Thyroid gland (tissue), 4 donors: ENCODE measurements around the gene AGBL3. TPM values are rescaled to one million over a fixed set of nuclear protein-coding genes. Genes with fewer than 3 reads are reported as not detected.

ENCODE experiments used
- DNase-seq, 2 donors: peaks; one replicate each; pipeline ENCODE4 v3.0.0-alpha.2; 2019
- H3K27ac ChIP-seq, 3 donors: fragments of 200-600 bp; sonication (generic); 1 replicate in 2 of 3; 2 replicates in 1 of 3; pipeline ENCODE4 v1.5.1; 2016 to 2019; ENCODE audit warnings: mild to moderate bottlenecking in 1 of 3, moderate library complexity in 1 of 3
- H3K27me3 ChIP-seq: fragments of 200-600 bp; sonication (generic); one replicate; pipeline ENCODE4 v1.5.1; 2019
- H3K36me3 ChIP-seq, 2 donors: fragments of 200-600 bp; sonication (generic); one replicate each; pipeline ENCODE4 v1.5.1; 2016 to 2019
- H3K4me1 ChIP-seq, 2 donors: fragments of 200-600 bp; sonication (generic); one replicate each; pipeline ENCODE4 v1.5.1; 2017 to 2019
- H3K4me3 ChIP-seq, 3 donors: fragments of 200-600 bp; sonication (generic); replicated peaks in 1 of 3; 1 replicate in 2 of 3; 2 replicates in 1 of 3; pipeline ENCODE4 v1.5.1; 2016; ENCODE audit warnings: mild to moderate bottlenecking in 1 of 3
- H3K9me3 ChIP-seq: fragments of 200-600 bp; sonication (generic); one replicate; pipeline ENCODE4 v1.5.1; 2017
- CTCF ChIP-seq, 6 experiments: fragments of 200-600 bp in 3 of 6; fragments of 450-650 bp in 3 of 6; sonication (generic) in 3 of 6; IDR thresholded peaks; one replicate each; pipeline ENCODE4 v1.5.1; 2016 to 2019; ENCODE audit warnings: antibody characterized with exemption in 6 of 6, mild to moderate bottlenecking in 2 of 6, inconsistent platforms in 1 of 6, moderate library complexity in 1 of 6
- POLR2A ChIP-seq, 2 donors: fragments of 450-650 bp; IDR thresholded peaks; one replicate each; pipeline ENCODE4 v1.6.1; 2017; ENCODE audit warnings: antibody characterized with exemption in 2 of 2, mild to moderate bottlenecking in 2 of 2, moderate library complexity in 1 of 2
- WGBS, 2 donors: methylation state at CpG; one replicate each; pipeline ENCODE4 v1.1.5; 2017; 5-methylcytosine and 5-hydroxymethylcytosine counted together
- intact Hi-C: fragments of 100-400 bp; cut with DNase I; formaldehyde crosslinking; loops from one replicate; pipeline ENCODE4 v1.15.1; 2023
- total RNA-seq, 4 donors: library from RNA; depleted of rRNA; stranded (reverse); fragments of >200 nt; gene quantifications; one replicate each; pipeline ENCODE4 v1.2.3, GENCODE V29; 2016

AGBL3 gene
- total RNA-seq, 4 donors from 2014 or later: 3.6 to 5.0 (median 4.1) TPM

GRCh38 chr7:135158874-135159273 lies 172.6 kb downstream of the AGBL3 start:
- Histone ChIP-seq H3K4me1 (peaks cover 0 to 41% of the 10 kb centered on the region in 2 donors), H3K27ac (peak overlapping the region in 2 of 3 donors; percentile 33 to 57), H3K9me3 (no peaks in the 10 kb centered on the region), H3K27me3 (no peaks in the 10 kb centered on the region), H3K4me3 (no peak overlapping the region), H3K36me3 (no peaks in the 10 kb centered on the region)
- TF ChIP-seq CTCF (IDR thresholded peaks at IDR 0.05) (no peak), POLR2A (IDR thresholded peaks at IDR 0.05) (no peak)
- intact Hi-C loops: no loop called here
- DNase-seq: no peak
- WGBS, 2 donors: 66 to 86% methylated on average over 6 of the region's 6 CpGs

- Histone ChIP-seq H3K4me1 (peaks cover 0 to 41% of the 10 kb centered on the region in 2 donors), H3K27ac (peak overlapping the region in 2 of 3 donors; percentile 57 to 58), H3K27me3 (no peaks in the 10 kb centered on the region), H3K4me3 (no peak overlapping the region), H3K36me3 (no peaks in the 10 kb centered on the region), H3K9me3 (no peaks in the 10 kb centered on the region)
- intact Hi-C loops: loop anchor here (10.0 kb wide), 1 partner anchor 505 kb away; no protein-coding TSS in a partner anchor
- DNase-seq: no peak
- TF ChIP-seq POLR2A (IDR thresholded peaks at IDR 0.05) (no peak), CTCF (IDR thresholded peaks at IDR 0.05) (no peak)
- 90 to 91% methylated on average over 2 of the region's 2 CpGs for WGBS, 2 donors
Measured at GRCh38 chr7:135159359-135160085, 173.2 kb downstream of the AGBL3 start.

GRCh38 chr7:135160098-135160857 lies 174.0 kb downstream of the AGBL3 start:
- Histone ChIP-seq H3K36me3 (peaks cover 0 to 3% of the 10 kb centered on the region in 2 donors), H3K4me1 (peaks cover 0 to 41% of the 10 kb centered on the region in 2 donors), H3K9me3 (no peaks in the 10 kb centered on the region), H3K27ac (peak overlapping the region; percentile 6 to 58 (median 57)), H3K27me3 (no peaks in the 10 kb centered on the region), H3K4me3 (no peak overlapping the region)
- no peak for DNase-seq
- WGBS, 2 donors: 66 to 72% methylated on average over 5 of the region's 5 CpGs
- TF ChIP-seq POLR2A (IDR thresholded peaks at IDR 0.05): no peak
- no peak for TF ChIP-seq CTCF (IDR thresholded peaks at IDR 0.05)
- intact Hi-C loops: loop anchor here (10.0 kb wide), 1 partner anchor 505 kb away; no protein-coding TSS in a partner anchor

GRCh38 chr7:135160858-135161653 lies 174.7 kb downstream of the AGBL3 start:
- no peak for DNase-seq
- intact Hi-C loops: loop anchor here (10.0 kb wide), 1 partner anchor 506 kb away; no protein-coding TSS in a partner anchor

More at GRCh38 chr7:135160858-135161653, 174.7 kb downstream of the AGBL3 start:
- no peak for TF ChIP-seq POLR2A (IDR thresholded peaks at IDR 0.05)
- no peak for TF ChIP-seq CTCF (IDR thresholded peaks at IDR 0.05)
- H3K9me3 ChIP-seq: no peaks in the 10 kb centered on the region
- peaks cover 3 to 10% of the 10 kb centered on the region in 2 donors for H3K36me3 ChIP-seq
- 70 to 71% methylated on average over 9 of the region's 9 CpGs for WGBS, 2 donors
- peak overlapping the region; percentile 6 to 58 (median 43) for H3K27ac ChIP-seq
- peaks cover 0 to 48% of the 10 kb centered on the region in 2 donors for H3K4me1 ChIP-seq
- no peaks in the 10 kb centered on the region for H3K27me3 ChIP-seq
- no peak overlapping the region for H3K4me3 ChIP-seq
